Measurements from ENCODE around the gene SPHK1.

DNA sequence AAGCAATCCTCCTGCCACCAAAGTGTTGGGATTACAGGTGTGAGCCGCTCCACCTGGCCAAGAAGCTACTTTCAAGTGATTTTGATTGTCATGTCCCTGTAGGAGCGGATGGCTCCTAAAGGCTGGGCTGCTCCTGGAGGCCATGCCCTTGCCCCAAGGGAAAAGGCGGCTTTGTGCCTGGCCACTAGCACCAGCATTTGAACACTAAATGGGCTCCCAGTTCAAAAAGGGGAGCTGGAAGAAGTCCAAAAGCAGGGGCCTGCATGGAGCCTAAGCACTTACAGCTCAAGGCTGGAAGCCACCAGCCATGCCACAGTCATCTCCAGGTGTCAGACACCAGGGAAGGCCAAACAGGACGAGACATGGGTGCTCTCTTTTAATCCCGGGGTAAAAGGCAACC is 26.8 kb downstream of the SPHK1 start:
- TF ChIP-seq, protein P1, sequence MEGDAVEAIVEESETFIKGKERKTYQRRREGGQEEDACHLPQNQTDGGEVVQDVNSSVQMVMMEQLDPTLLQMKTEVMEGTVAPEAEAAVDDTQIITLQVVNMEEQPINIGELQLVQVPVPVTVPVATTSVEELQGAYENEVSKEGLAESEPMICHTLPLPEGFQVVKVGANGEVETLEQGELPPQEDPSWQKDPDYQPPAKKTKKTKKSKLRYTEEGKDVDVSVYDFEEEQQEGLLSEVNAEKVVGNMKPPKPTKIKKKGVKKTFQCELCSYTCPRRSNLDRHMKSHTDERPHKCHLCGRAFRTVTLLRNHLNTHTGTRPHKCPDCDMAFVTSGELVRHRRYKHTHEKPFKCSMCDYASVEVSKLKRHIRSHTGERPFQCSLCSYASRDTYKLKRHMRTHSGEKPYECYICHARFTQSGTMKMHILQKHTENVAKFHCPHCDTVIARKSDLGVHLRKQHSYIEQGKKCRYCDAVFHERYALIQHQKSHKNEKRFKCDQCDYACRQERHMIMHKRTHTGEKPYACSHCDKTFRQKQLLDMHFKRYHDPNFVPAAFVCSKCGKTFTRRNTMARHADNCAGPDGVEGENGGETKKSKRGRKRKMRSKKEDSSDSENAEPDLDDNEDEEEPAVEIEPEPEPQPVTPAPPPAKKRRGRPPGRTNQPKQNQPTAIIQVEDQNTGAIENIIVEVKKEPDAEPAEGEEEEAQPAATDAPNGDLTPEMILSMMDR (IDR thresholded peaks at IDR 0.05; ENCODE audit: poor library complexity, severe bottlenecking): no peak
- TF ChIP-seq POLR2AphosphoS5 (IDR thresholded peaks at IDR 0.05): no peak
- TF ChIP-seq, protein P2, sequence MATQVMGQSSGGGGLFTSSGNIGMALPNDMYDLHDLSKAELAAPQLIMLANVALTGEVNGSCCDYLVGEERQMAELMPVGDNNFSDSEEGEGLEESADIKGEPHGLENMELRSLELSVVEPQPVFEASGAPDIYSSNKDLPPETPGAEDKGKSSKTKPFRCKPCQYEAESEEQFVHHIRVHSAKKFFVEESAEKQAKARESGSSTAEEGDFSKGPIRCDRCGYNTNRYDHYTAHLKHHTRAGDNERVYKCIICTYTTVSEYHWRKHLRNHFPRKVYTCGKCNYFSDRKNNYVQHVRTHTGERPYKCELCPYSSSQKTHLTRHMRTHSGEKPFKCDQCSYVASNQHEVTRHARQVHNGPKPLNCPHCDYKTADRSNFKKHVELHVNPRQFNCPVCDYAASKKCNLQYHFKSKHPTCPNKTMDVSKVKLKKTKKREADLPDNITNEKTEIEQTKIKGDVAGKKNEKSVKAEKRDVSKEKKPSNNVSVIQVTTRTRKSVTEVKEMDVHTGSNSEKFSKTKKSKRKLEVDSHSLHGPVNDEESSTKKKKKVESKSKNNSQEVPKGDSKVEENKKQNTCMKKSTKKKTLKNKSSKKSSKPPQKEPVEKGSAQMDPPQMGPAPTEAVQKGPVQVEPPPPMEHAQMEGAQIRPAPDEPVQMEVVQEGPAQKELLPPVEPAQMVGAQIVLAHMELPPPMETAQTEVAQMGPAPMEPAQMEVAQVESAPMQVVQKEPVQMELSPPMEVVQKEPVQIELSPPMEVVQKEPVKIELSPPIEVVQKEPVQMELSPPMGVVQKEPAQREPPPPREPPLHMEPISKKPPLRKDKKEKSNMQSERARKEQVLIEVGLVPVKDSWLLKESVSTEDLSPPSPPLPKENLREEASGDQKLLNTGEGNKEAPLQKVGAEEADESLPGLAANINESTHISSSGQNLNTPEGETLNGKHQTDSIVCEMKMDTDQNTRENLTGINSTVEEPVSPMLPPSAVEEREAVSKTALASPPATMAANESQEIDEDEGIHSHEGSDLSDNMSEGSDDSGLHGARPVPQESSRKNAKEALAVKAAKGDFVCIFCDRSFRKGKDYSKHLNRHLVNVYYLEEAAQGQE (IDR thresholded peaks at IDR 0.05; ENCODE audit: borderline replicate concordance): no peak

Measured in neural cell (in vitro differentiated cells).